SH-SY5Y (cell line): ENCODE data around the gene ADCY5.

Experiments
- GATA2 ChIP-seq: IDR thresholded peaks from 2 replicates; pipeline ENCODE4 v1.6.1; 2011; ENCODE audit warnings: mild to moderate bottlenecking, low read depth, low read length
- GATA3 ChIP-seq: IDR thresholded peaks from 2 replicates; pipeline ENCODE4 v1.6.1; 2011; ENCODE audit warnings: low read depth, mild to moderate bottlenecking, low read length, moderate library complexity

DNA sequence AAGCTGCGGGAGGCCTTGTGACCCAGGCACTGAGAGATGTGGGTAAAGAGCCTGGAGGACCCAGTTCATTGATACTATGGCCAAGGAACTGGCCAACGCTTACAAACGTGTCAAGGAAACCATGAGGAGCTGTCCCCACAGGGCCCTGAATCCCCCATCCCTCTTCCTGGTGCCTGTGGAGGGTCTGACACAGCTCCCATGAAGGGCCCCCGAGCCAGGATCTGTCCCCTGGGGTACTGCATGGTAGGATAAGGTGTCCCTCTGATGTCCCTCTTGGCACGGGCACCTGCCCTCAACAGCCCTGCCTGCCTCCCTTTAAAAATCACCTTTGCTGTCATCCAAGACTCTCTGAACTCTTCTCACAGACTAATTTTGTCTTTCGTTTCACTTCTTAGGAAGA, 122.4 kb downstream of the ADCY5 start:
- TF ChIP-seq GATA2 (no peak), GATA3 (no peak)
